Naive thymus-derived CD4-positive, alpha-beta T cell (primary cell): ENCODE results near the gene NBEA. TPM values are rescaled to one million over a fixed set of nuclear protein-coding genes. Genes with fewer than 3 reads are reported as not detected.
A peak's percentile ranks its signal among the peaks of the same experiment; 100 is the strongest.
"Not testable (repeated sequence)": the region's sequence is repeated elsewhere in the genome, so short reads cannot be mapped to it uniquely, and the experiment has no call there.

Experiments used
- ATAC-seq: fragments of 150-1000 bp; cut with Tn5 transposase; 2 replicates; pipeline ENCODE4 v1.10.0; 2021; ENCODE audit warnings: mild to moderate bottlenecking, moderate library complexity
- CTCF ChIA-PET: fragments of 350-600 bp; sonication (Branson Sonifier 250); formaldehyde crosslinking; loops from one replicate; lab custom pipeline; 2021; ENCODE audit warnings: antibody characterized with exemption; lab: Charles Lee
- POLR2A ChIA-PET: fragments of 350-600 bp; sonication (Branson Sonifier 250); formaldehyde crosslinking; loops from one replicate; lab custom pipeline; 2021; ENCODE audit warnings: antibody characterized with exemption, inconsistent platforms; lab: Charles Lee
- DNase-seq, 9 donors: peaks; one replicate each; pipeline versions ENCODE4 v3.0.0 to v3.0.0-alpha.2; 2020 to 2022; ENCODE audit warnings: mixed read lengths in 1 of 9
- H3K27ac ChIP-seq: one replicate; pipeline ENCODE4 v1.7.0; 2013; ENCODE audit warnings: mild to moderate bottlenecking, low read depth, low read length, moderate library complexity
- H3K27me3 ChIP-seq, 2 donors: one replicate each; pipeline ENCODE4 v1.7.0; 2013; ENCODE audit warnings: low read length in 2 of 2, mild to moderate bottlenecking in 2 of 2, moderate library complexity in 2 of 2; ENCODE audit not compliant: control insufficient read depth in 2 of 2, insufficient read depth in 2 of 2
- H3K36me3 ChIP-seq, 3 experiments: 1 replicate in 2 of 3; 2 replicates in 1 of 3; pipeline ENCODE4 v1.7.0; 2013; ENCODE audit warnings: low read length in 3 of 3, mild to moderate bottlenecking in 3 of 3, moderate library complexity in 1 of 3; ENCODE audit not compliant: insufficient read depth in 3 of 3, control insufficient read depth in 2 of 3
- H3K4me1 ChIP-seq, 2 donors: one replicate each; pipeline ENCODE4 v1.7.0; 2013; ENCODE audit warnings: low read length in 2 of 2, mild to moderate bottlenecking in 2 of 2, moderate library complexity in 1 of 2; ENCODE audit not compliant: control insufficient read depth in 2 of 2, insufficient read depth in 2 of 2
- H3K4me3 ChIP-seq: 2 replicates; pipeline ENCODE4 v1.7.0; 2013; ENCODE audit warnings: mild to moderate bottlenecking, low read length
- H3K9me3 ChIP-seq, 3 experiments: 1 replicate in 2 of 3; 2 replicates in 1 of 3; pipeline ENCODE4 v1.7.0; 2013; ENCODE audit warnings: low read length in 3 of 3; ENCODE audit not compliant: control insufficient read depth in 2 of 3
- H3K27ac Mint-ChIP-seq, 9 donors: one replicate each; pipeline ENCODE4 v1.8.0; 2020 to 2022; ENCODE audit warnings: mixed read lengths in 9 of 9, mild to moderate bottlenecking in 8 of 9, moderate library complexity in 5 of 9, inconsistent platforms in 2 of 9
- H3K27me3 Mint-ChIP-seq, 5 donors: one replicate each; pipeline ENCODE4 v1.8.0; 2021 to 2022; ENCODE audit warnings: mixed read lengths in 5 of 5, mild to moderate bottlenecking in 1 of 5
- H3K36me3 Mint-ChIP-seq, 5 donors: one replicate each; pipeline ENCODE4 v1.8.0; 2020 to 2022; ENCODE audit warnings: mixed read lengths in 5 of 5, mild to moderate bottlenecking in 3 of 5, inconsistent platforms in 1 of 5
- H3K4me1 Mint-ChIP-seq, 7 donors: one replicate each; pipeline ENCODE4 v1.8.0; 2020 to 2022; ENCODE audit warnings: mixed read lengths in 7 of 7, mild to moderate bottlenecking in 3 of 7, inconsistent platforms in 1 of 7
- H3K4me3 Mint-ChIP-seq, 10 donors: one replicate each; pipeline ENCODE4 v1.8.0; 2020 to 2022; ENCODE audit warnings: mild to moderate bottlenecking in 10 of 10, mixed read lengths in 10 of 10, moderate library complexity in 6 of 10, inconsistent platforms in 2 of 10
- H3K9me3 Mint-ChIP-seq, 11 donors: one replicate each; pipeline ENCODE4 v1.8.0; 2020 to 2022; ENCODE audit warnings: mixed read lengths in 11 of 11, mild to moderate bottlenecking in 4 of 11, inconsistent platforms in 1 of 11, moderate library complexity in 1 of 11
- intact Hi-C, 2 donors: fragments of 100-400 bp; cut with micrococcal nuclease; formaldehyde crosslinking; loops; one replicate each; pipeline ENCODE4 v1.15.1; 2023
- polyA plus RNA-seq, 2 donors: library from polyadenylated mRNA; unstranded; fragments of 300-500 nt; fragmentation: Illumina TruSeq; gene quantifications; one replicate each; pipeline ENCODE4 v1.2.3, GENCODE V29; 2021
- total RNA-seq, 6 experiments: library from RNA in 5 of 6; stranded (reverse) in 5 of 6; gene quantifications; 1 replicate in 5 of 6; 2 replicates in 1 of 6; pipeline ENCODE4 v1.2.3 and lab custom pipeline; 2021 to 2026

Gene NBEA
- total and polyA plus RNA-seq, 7 experiments from 2014 or later, result 0.15 to 6.3 (median 3.2) TPM

GRCh38 chr13:34993470-34993869, 51.4 kb downstream of the NBEA start:
- H3K4me1 Mint-ChIP-seq, result peaks cover 0 to 4% (median 0%) of the 10 kb centered on the region in 7 donors
- DNase-seq (no peak), ATAC-seq (no peak)
- no peak overlapping the region for H3K27ac ChIP-seq
- peaks cover 0 to 38% (median 20%) of the 10 kb centered on the region in 5 donors for H3K36me3 Mint-ChIP-seq
- H3K27me3 ChIP-seq, result no peaks in the 10 kb centered on the region
- H3K36me3 ChIP-seq, result no peaks in the 10 kb centered on the region
- H3K4me3 ChIP-seq, result no peak overlapping the region
- no peaks in the 10 kb centered on the region for H3K27me3 Mint-ChIP-seq
- intact Hi-C loops, result no loop called here
- no peak overlapping the region for H3K4me3 Mint-ChIP-seq
- peaks cover 14 to 51% (median 26%) of the 10 kb centered on the region in 11 donors for H3K9me3 Mint-ChIP-seq
- CTCF ChIA-PET, result no interaction called here
- H3K4me1 ChIP-seq, result no peaks in the 10 kb centered on the region
- no peak overlapping the region for H3K27ac Mint-ChIP-seq
- peaks cover 0 to 15% (median 5%) of the 10 kb centered on the region in 3 experiments for H3K9me3 ChIP-seq
- POLR2A ChIA-PET, result no interaction called here

GRCh38 chr13:35003734-35004133, 61.7 kb downstream of the NBEA start:
- POLR2A ChIA-PET, H3K4me1 ChIP-seq, H3K27me3 Mint-ChIP-seq, H3K4me3 ChIP-seq, H3K9me3 ChIP-seq, ATAC-seq, H3K27me3 ChIP-seq, intact Hi-C loops, H3K4me3 Mint-ChIP-seq, H3K27ac ChIP-seq, H3K36me3 ChIP-seq, DNase-seq, H3K27ac Mint-ChIP-seq, CTCF ChIA-PET: not testable (repeated sequence)
- Mint-ChIP-seq H3K4me1 (peaks cover 0 to 12% (median 0%) of the 10 kb centered on the region in 7 donors), H3K9me3 (peaks cover 0 to 12% (median 2%) of the 10 kb centered on the region in 11 donors), H3K36me3 (peaks cover 0 to 14% (median 4%) of the 10 kb centered on the region in 5 donors)

GRCh38 chr13:35005051-35005450, 63.0 kb downstream of the NBEA start:
- no peak overlapping the region for H3K27ac ChIP-seq
- H3K4me3 ChIP-seq, result no peak overlapping the region
- H3K27me3 ChIP-seq, result no peaks in the 10 kb centered on the region
- ChIA-PET CTCF (no interaction called here), POLR2A (no interaction called here)
- no peak for DNase-seq
- H3K4me3 Mint-ChIP-seq, result no peak overlapping the region
- no peaks in the 10 kb centered on the region for H3K4me1 ChIP-seq
- peaks cover 0 to 14% (median 8%) of the 10 kb centered on the region in 5 donors for H3K36me3 Mint-ChIP-seq
- no peaks in the 10 kb centered on the region for H3K36me3 ChIP-seq
- no peaks in the 10 kb centered on the region for H3K9me3 ChIP-seq
- peaks cover 0 to 17% (median 2%) of the 10 kb centered on the region in 11 donors for H3K9me3 Mint-ChIP-seq
- H3K27me3 Mint-ChIP-seq, result peaks cover 0 to 4% (median 0%) of the 10 kb centered on the region in 5 donors
- ATAC-seq, result no peak
- peaks cover 0 to 12% (median 0%) of the 10 kb centered on the region in 7 donors for H3K4me1 Mint-ChIP-seq
- intact Hi-C loops, result no loop called here
- H3K27ac Mint-ChIP-seq, result no peak overlapping the region

GRCh38 chr13:35014606-35015213, 72.6 kb downstream of the NBEA start:
- POLR2A ChIA-PET, result no interaction called here
- intact Hi-C loops, result no loop called here
- Mint-ChIP-seq H3K9me3 (peaks cover 0 to 8% (median 0%) of the 10 kb centered on the region in 11 donors), H3K4me3 (no peak overlapping the region), H3K27ac (no peak overlapping the region), H3K27me3 (no peaks in the 10 kb centered on the region), H3K36me3 (peaks cover 0 to 6% (median 0%) of the 10 kb centered on the region in 5 donors), H3K4me1 (peaks cover 0 to 16% (median 3%) of the 10 kb centered on the region in 7 donors)
- ATAC-seq (no peak), DNase-seq (no peak)
- H3K9me3 ChIP-seq, result no peaks in the 10 kb centered on the region
- no peak overlapping the region for H3K27ac ChIP-seq
- H3K27me3 ChIP-seq, result no peaks in the 10 kb centered on the region
- no peaks in the 10 kb centered on the region for H3K4me1 ChIP-seq
- H3K36me3 ChIP-seq, result no peaks in the 10 kb centered on the region
- H3K4me3 ChIP-seq, result no peak overlapping the region
- CTCF ChIA-PET, result no interaction called here

GRCh38 chr13:35016362-35017112, 74.5 kb downstream of the NBEA start:
- Mint-ChIP-seq H3K9me3 (peaks cover 0 to 11% (median 4%) of the 10 kb centered on the region in 11 donors), H3K27ac (peak overlapping the region in 2 of 9 donors; percentile 33 to 34), H3K4me1 (peaks cover 0 to 11% (median 3%) of the 10 kb centered on the region in 7 donors), H3K4me3 (no peak overlapping the region), H3K27me3 (no peaks in the 10 kb centered on the region), H3K36me3 (peaks cover 0 to 17% (median 7%) of the 10 kb centered on the region in 5 donors)
- Histone ChIP-seq H3K4me1 (no peaks in the 10 kb centered on the region), H3K27me3 (no peaks in the 10 kb centered on the region), H3K4me3 (no peak overlapping the region), H3K27ac (no peak overlapping the region), H3K9me3 (no peaks in the 10 kb centered on the region), H3K36me3 (no peaks in the 10 kb centered on the region)
- no peak for ATAC-seq
- no peak for DNase-seq
- ChIA-PET POLR2A (no interaction called here), CTCF (no interaction called here)
- intact Hi-C loops, result no loop called here

GRCh38 chr13:35025314-35025713, 83.2 kb downstream of the NBEA start:
- no peaks in the 10 kb centered on the region for H3K27me3 Mint-ChIP-seq
- CTCF ChIA-PET, result no interaction called here
- Histone ChIP-seq H3K9me3 (no peaks in the 10 kb centered on the region), H3K4me3 (no peak overlapping the region), H3K27me3 (no peaks in the 10 kb centered on the region), H3K27ac (no peak overlapping the region), H3K4me1 (no peaks in the 10 kb centered on the region), H3K36me3 (no peaks in the 10 kb centered on the region)
- H3K4me1 Mint-ChIP-seq, result peaks cover 0 to 9% (median 0%) of the 10 kb centered on the region in 7 donors
- no peak overlapping the region for H3K27ac Mint-ChIP-seq
- ATAC-seq, result no peak
- H3K4me3 Mint-ChIP-seq, result no peak overlapping the region
- POLR2A ChIA-PET, result no interaction called here
- DNase-seq, result no peak
- H3K36me3 Mint-ChIP-seq, result peaks cover 0 to 47% (median 31%) of the 10 kb centered on the region in 5 donors
- intact Hi-C loops, result no loop called here
- peaks cover 6 to 69% (median 18%) of the 10 kb centered on the region in 11 donors for H3K9me3 Mint-ChIP-seq
